Cerebellar cortex (tissue), 1 donor: Measurements from ENCODE around the gene ZNF618.
A peak's percentile ranks its signal among the peaks of the same experiment; 100 is the strongest.

Source experiments
- DNase-seq: peaks from one replicate; pipeline ENCODE4 v3.0.0-alpha.2; 2015; ENCODE audit warnings: low spot score

ZNF618 gene

GRCh38 chr9:114060070-114060469 is 184.0 kb downstream of the ZNF618 start:
- DNase-seq: no peak

DNA sequence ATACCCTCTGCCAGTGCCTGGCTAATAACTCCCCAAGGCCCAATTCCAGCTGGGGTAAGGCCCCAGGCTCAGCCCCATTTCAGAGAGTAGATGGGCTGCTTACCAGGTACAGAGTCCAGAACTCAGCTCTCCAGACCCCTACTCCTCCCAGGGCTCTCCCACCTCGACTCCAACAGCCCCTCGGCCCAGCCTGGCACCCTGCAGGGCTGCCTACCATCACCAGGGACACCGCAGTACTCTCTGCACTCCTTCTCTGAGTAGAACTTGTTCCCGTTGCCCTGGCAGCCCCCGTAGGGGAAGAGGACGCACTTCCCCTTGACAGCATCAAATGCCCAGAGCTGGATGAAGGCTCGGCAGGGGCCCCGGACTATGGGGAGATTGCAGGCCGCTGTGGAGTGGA is 184.6 kb downstream of the ZNF618 start:
- DNase-seq: no peak

DNA sequence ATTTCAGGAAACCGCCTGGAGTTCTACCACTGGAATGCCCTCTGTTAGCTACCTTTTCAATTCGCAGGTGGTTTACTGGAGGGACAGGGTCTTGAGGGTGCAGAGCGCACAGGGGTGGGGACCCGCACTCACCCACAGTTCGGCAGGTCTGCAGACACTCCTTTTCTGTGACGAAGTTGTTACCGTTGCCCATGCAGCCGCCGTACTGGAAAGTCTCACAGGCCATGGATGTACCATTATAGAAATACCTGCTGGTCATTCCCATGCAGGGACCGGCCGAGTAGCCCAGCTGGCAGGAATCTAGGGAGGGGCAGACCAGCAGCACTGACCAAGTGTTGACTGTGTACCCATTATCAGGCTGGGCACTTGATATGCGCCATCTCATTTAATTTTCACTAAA is 185.2 kb downstream of the ZNF618 start:
- DNase-seq: no peak

- DNase-seq: no peak
Measured at GRCh38 chr9:114061830-114062474, 185.8 kb downstream of the ZNF618 start.

- DNase-seq: no peak
Measured at GRCh38 chr9:114065304-114065703, 189.2 kb downstream of the ZNF618 start.

DNA sequence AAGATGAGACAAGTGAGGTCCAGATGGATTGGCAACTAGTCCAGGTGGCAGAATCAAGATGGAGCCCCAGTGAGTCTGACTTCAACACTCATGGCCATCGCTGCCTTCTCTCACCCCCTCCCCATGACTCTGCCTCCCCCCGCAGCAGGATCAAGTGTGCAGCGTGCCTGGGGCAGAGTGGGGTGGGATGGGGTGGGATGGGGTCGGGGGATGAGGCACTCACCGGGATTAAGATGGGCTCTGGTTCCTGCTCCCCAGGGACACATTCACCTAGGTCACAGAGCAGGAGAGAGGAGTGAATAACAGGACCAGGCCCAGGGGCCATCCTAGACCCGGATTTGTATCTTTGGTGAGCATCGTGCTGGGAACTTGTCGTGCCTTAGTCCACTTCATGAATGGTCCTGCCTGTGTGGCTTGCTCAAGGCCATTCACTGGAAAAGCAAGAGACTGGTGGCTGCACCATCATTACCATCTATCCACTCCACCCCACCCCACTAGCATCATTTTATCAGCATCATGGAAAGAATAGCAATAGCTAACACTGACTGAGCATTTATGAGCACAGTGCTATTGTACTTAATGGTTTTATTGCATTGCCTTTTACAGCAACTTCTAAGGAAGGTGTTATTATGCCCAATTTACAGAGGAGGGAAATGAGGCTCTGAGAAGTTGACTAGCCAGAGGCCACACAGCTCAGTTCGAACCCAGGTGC is 193.5 kb downstream of the ZNF618 start:
- DNase-seq: no peak

DNA sequence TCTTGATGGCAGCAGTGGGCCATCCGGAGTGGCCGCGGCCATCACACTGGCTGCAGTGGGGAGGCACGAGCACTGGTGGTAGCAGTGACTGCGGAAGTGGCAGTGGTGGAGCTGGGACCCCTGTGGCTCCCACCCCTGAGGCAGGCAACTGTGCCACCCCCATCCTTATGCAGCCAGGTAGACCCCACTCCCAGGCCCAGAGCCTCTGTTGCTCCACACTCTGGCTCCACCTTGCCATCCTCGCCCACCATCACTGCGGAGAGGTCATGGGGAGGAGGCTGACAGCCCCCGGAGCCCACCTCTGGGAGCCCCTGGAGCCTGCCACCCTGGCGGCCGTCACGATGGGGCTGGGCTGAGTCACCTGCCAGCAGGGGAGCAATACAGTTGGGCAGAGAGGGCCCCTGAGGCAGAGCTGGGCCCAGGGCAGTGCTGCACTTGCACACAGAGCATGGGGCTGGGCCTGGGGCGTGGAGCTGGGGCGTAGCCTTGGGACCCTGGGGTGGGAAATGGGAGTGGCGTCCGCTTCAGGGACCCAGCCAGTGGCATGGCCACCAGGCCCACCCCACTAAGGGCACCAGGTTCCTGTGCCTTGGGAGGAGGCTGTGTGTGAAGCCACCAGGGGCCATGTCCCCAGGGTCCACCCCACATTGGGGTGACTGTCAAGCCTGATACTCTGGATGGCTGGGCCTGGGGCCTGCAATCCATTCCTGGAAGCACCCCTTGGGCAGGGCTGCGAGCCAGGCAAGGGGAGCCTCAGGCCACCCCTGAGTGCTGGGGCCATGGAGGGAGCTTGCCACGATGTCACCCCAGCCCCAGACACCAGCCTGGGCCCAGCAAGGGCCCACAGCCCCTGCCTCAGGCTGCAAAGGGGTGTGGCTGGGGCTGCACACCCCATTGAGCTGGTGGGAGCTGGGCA is 194.3 kb downstream of the ZNF618 start:
- DNase-seq: no peak

GRCh38 chr9:114071197-114071795 is 195.2 kb downstream of the ZNF618 start:
- DNase-seq: no peak

DNA sequence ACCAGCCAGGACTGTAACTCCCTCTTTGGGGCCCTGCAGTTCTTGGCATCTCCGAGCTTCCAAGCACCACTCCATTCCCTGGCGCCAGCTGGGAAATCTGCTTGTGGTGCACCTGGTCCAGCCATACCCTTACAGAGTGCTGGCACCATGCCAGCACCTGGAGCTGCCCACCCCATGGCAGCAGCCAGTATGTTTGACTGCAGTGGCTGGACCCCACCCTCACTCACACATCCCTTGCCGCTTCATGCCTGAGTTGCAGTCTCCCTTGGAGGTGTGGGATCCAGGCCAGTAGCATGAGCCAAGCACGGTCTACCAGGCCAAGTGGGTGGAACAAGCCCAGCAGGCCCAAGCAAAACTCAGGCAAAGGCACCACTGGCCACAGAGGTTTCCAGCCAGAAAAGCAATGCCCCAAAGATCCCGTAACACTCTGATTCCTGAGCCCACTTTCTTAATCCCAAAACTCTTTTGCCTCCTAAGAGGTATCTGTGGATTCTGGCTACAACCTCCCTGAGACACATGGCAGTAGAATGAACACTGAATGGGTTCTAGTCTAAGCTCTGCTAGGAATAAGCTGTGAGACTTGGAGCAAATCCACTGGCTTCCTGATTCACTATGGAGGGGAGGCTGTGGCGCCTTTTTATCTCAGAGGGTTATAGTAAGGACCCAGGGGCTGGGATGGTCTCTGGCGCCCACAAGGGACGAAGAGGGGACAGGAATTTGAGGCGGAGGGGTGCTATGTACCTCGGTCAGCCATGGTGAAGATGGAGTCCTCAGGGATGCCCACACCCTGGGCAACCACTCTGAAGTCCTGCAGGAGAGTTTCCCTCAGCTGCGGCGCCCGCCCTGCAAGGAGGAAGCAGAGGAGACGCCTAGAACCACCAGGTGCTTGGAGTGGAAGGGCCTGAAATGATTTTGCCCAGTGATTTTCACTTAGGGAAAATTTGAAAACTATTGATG is 196.4 kb downstream of the ZNF618 start:
- DNase-seq: peak; percentile 78

- no peak for DNase-seq
Measured at GRCh38 chr9:114075602-114076001, 199.5 kb downstream of the ZNF618 start.

- DNase-seq: no peak
Measured at GRCh38 chr9:114076237-114077161, 200.4 kb downstream of the ZNF618 start.

- no peak for DNase-seq
Measured at GRCh38 chr9:114077162-114077837, 201.2 kb downstream of the ZNF618 start.

DNA sequence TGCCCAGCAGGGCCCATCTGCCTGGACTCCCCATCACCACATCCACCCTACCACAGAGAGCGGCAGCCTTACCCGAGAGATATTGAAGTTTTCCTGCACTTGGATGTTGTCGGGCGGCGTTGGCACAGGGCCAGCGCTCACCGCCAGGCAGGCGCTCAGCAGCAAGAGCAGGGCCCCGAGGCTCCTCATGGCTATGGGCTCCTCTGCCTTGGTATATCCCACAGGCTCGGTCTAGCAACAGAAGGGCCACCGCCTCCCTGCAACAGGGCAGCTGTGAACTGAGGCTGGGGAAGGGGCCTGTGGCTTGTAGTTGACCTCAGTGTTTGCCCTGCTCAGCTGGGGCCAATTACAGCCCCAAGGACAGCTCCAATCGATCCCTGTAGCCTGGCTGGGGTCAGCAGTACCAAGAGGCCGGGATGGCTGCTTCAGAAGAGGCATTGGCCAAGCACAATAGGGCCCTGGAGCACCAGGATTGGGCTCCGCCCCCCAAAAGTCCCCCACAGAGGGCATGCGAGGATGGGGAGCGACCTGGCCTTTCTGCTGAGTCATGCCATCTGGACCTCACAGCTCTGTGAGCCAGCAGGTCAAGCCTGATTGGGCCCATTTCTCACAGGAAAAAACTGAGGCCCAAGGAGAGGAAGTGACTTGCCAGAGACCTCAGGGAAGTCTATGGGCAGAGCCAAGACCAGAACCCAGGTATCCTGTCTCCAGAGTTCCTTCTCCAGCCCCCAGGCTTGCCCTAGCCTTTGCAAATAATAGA is 202.1 kb downstream of the ZNF618 start, which contains the start of gene AMBP:
Gene AMBP, minus strand, starts transcription at position 280 of the 760 bp plus-strand sequence. Its CDS starts 91 bp downstream, at position 189.
- no peak for DNase-seq

- DNase-seq: no peak
Measured at GRCh38 chr9:114078781-114079156, 202.7 kb downstream of the ZNF618 start.

- no peak for DNase-seq
Measured at GRCh38 chr9:114080195-114080772, 204.2 kb downstream of the ZNF618 start.

GRCh38 chr9:114080773-114081440 is 204.8 kb downstream of the ZNF618 start:
- DNase-seq: no peak

DNA sequence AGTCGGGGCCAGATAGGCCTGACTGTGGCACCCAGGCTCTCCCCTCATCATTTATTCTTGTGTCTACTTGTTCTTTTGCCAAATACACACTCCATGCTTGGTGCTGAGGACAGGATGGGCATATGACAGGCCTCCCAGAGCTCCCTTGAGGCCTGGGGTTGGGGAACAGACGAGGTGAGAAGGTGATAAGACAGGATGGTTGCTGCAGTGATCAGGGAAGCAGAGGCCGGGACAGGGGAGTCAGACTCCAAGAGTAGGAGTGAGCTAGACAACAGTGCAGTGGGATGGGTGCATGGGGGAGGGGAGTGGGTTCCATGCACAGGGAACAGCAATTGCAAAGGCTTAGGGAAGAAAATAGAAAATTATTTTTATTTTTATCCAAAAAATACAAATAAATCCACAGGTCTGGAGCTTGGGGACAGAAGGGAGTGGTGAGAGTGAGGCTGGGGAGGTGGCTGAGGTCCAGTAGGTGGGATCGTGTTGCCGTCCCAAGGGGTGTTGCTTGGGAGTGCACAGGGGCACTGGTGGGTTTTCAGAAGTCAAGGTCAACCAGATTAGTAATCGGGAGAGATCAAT is 205.4 kb downstream of the ZNF618 start:
- no peak for DNase-seq
